CD8-positive, alpha-beta memory T cell (primary cell): Measurements from ENCODE around the gene CIAO3. TPM values are rescaled to one million over a fixed set of nuclear protein-coding genes. Genes with fewer than 3 reads are reported as not detected.

Experiments
- CTCF ChIA-PET: fragments of 350-600 bp; sonication (Branson Sonifier 250); formaldehyde crosslinking; loops from one replicate; lab custom pipeline; 2021; ENCODE audit warnings: antibody characterized with exemption; lab: Charles Lee
- POLR2A ChIA-PET: fragments of 350-600 bp; sonication (Branson Sonifier 250); formaldehyde crosslinking; loops from one replicate; lab custom pipeline; 2021; ENCODE audit warnings: antibody characterized with exemption; lab: Charles Lee
- DNase-seq, 5 donors: peaks; one replicate each; pipeline versions ENCODE4 v3.0.0 to v3.0.0-alpha.2; 2020 to 2022; ENCODE audit warnings: mixed read lengths in 1 of 5
- H3K27ac ChIP-seq: one replicate; pipeline ENCODE4 v1.7.0; 2013; ENCODE audit warnings: low read depth, mild to moderate bottlenecking, low read length, moderate library complexity
- H3K27me3 ChIP-seq: 2 replicates; pipeline ENCODE4 v1.7.0; 2013; ENCODE audit warnings: low read length, mild to moderate bottlenecking; ENCODE audit not compliant: insufficient read depth, poor library complexity, severe bottlenecking
- H3K36me3 ChIP-seq: 2 replicates; pipeline ENCODE4 v1.7.0; 2013; ENCODE audit warnings: mild to moderate bottlenecking, low read length, moderate library complexity; ENCODE audit not compliant: insufficient read depth
- H3K4me1 ChIP-seq: 2 replicates; pipeline ENCODE4 v1.7.0; 2013; ENCODE audit warnings: mild to moderate bottlenecking, low read length, moderate library complexity; ENCODE audit not compliant: insufficient read depth
- H3K4me3 ChIP-seq: 2 replicates; pipeline ENCODE4 v1.7.0; 2013; ENCODE audit warnings: mild to moderate bottlenecking, low read length
- H3K9me3 ChIP-seq: 2 replicates; pipeline ENCODE4 v1.7.0; 2013; ENCODE audit warnings: mild to moderate bottlenecking, low read length
- H3K27ac Mint-ChIP-seq, 8 donors: one replicate each; pipeline ENCODE4 v1.8.0; 2020 to 2021; ENCODE audit warnings: mixed read lengths in 8 of 8, mild to moderate bottlenecking in 6 of 8, inconsistent platforms in 3 of 8, moderate library complexity in 3 of 8
- H3K27me3 Mint-ChIP-seq, 2 donors: one replicate each; pipeline ENCODE4 v1.8.0; 2020 to 2021; ENCODE audit warnings: mixed read lengths in 2 of 2, mild to moderate bottlenecking in 1 of 2, moderate library complexity in 1 of 2
- H3K36me3 Mint-ChIP-seq, 3 donors: one replicate each; pipeline ENCODE4 v1.8.0; 2020 to 2021; ENCODE audit warnings: mixed read lengths in 3 of 3, inconsistent platforms in 1 of 3, mild to moderate bottlenecking in 1 of 3
- H3K4me1 Mint-ChIP-seq, 3 donors: one replicate each; pipeline ENCODE4 v1.8.0; 2020 to 2021; ENCODE audit warnings: mixed read lengths in 3 of 3, inconsistent platforms in 1 of 3, mild to moderate bottlenecking in 1 of 3
- H3K4me3 Mint-ChIP-seq, 7 donors: one replicate each; pipeline ENCODE4 v1.8.0; 2020 to 2021; ENCODE audit warnings: mixed read lengths in 7 of 7, mild to moderate bottlenecking in 6 of 7, moderate library complexity in 4 of 7, inconsistent platforms in 2 of 7
- H3K9me3 Mint-ChIP-seq, 5 donors: one replicate each; pipeline ENCODE4 v1.8.0; 2020 to 2022; ENCODE audit warnings: mixed read lengths in 5 of 5, mild to moderate bottlenecking in 3 of 5, moderate library complexity in 2 of 5, inconsistent platforms in 1 of 5
- polyA plus RNA-seq: library from polyadenylated mRNA; unstranded; fragments of 300-500 nt; fragmentation: Illumina TruSeq; gene quantifications from one replicate; pipeline ENCODE4 v1.2.3, GENCODE V29; 2021
- total RNA-seq, 2 experiments: library from RNA; stranded (reverse); gene quantifications; one replicate each; pipeline ENCODE4 v1.2.3, GENCODE V29; 2021

Gene CIAO3
- total and polyA plus RNA-seq, 3 experiments from 2014 or later = 23.1 to 37.9 (median 34.8) TPM

DNA sequence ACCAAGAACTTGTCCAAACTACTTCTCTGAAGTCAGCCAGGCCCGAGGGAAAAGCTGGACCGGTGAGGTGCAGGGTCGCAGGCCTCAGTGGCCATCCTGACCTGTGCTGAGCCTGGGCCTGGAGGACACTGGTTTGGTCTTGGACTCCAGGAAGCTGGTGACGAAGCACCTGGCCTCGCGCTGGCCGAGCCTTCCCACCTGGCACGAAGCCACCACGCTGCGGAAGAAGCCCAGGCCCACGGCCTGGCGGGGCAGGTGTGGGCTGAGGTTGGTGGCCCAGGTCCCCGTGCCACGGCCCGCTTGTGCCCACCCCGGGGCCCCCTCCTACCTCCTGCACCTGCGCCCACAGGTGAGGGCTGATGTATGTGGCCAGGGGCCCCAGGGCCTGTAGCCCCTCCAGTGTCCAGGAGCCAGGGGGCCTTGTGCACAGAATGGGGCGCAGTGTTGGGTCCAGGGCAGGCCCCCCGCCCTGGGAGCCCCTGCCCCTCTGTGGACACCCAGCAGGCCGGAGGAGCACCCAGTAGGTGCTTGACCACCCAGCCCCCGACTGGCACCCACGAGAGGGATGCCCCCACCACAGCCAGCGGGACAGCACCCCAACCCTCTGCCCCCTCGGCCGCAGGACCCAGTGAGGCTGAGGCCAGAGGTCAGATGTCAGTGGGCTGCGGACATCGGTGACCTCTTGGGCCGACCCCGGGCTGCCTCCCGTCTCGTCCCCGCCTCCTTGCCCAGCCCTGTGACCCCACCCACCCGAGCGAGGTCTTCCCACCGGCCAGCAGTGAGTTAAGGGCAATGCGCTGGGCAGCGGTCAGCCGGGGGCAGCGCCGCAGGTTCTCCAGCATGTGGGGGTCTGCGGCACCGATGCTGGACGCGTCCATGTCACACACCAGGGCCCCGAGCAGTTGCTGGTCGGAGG lies 33.5 kb upstream of the CIAO3 start:
- H3K9me3 Mint-ChIP-seq = no peaks in the 10 kb centered on the region
- no peaks in the 10 kb centered on the region for H3K4me1 ChIP-seq
- peaks cover 0 to 3% (median 0%) of the 10 kb centered on the region in 3 donors for H3K4me1 Mint-ChIP-seq
- POLR2A ChIA-PET = interaction anchor here (0.6 kb wide), 1 partner anchor 11 kb away, joined by 3 read pairs; no protein-coding TSS in a partner anchor
- H3K27ac ChIP-seq = no peak overlapping the region
- H3K27me3 ChIP-seq = no peaks in the 10 kb centered on the region
- CTCF ChIA-PET = no interaction called here
- H3K27me3 Mint-ChIP-seq = peaks cover 6 to 10% of the 10 kb centered on the region in 2 donors
- H3K36me3 ChIP-seq = no peaks in the 10 kb centered on the region
- DNase-seq = no peak
- no peaks in the 10 kb centered on the region for H3K9me3 ChIP-seq
- no peak overlapping the region for H3K27ac Mint-ChIP-seq
- H3K4me3 Mint-ChIP-seq = no peak overlapping the region
- no peak overlapping the region for H3K4me3 ChIP-seq
- H3K36me3 Mint-ChIP-seq = no peaks in the 10 kb centered on the region

DNA sequence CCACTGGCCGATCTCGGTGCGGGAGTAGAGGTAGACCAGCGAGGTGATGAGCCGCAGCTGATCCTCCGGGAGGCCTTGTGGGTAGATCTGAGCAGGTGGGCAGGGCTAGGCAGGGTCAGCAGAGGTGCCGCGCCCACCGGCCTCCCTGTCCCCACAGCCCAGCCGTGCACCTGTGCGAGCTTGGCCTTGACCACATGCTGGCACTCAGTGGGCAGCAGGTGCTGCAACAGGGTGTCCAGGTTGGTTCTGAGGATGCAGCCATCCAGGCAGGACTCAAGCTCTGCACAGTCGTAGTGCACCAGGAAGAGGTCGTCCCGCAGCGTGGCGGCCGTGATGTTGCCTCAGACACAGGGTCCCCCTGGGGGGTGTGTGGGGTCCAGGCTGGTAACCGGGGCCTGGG lies 32.2 kb upstream of the CIAO3 start:
- no peak for DNase-seq
- Mint-ChIP-seq H3K4me1 (peaks cover 0 to 3% (median 0%) of the 10 kb centered on the region in 3 donors), H3K36me3 (no peaks in the 10 kb centered on the region), H3K4me3 (no peak overlapping the region), H3K27ac (no peak overlapping the region), H3K9me3 (no peaks in the 10 kb centered on the region), H3K27me3 (peaks cover 6 to 9% of the 10 kb centered on the region in 2 donors)
- H3K27ac ChIP-seq = no peak overlapping the region
- ChIA-PET POLR2A (interaction anchor here (0.8 to 0.9 kb wide), 2 partner anchors 12 to 28 kb away, joined by 3 to 6 read pairs; no protein-coding TSS in a partner anchor), CTCF (interaction anchor here (0.7 kb wide), 1 partner anchor 9 kb away, joined by 4 read pairs; no protein-coding TSS in a partner anchor)
- no peaks in the 10 kb centered on the region for H3K27me3 ChIP-seq
- no peaks in the 10 kb centered on the region for H3K36me3 ChIP-seq
- H3K4me1 ChIP-seq = no peaks in the 10 kb centered on the region
- no peaks in the 10 kb centered on the region for H3K9me3 ChIP-seq
- H3K4me3 ChIP-seq = no peak overlapping the region

DNA sequence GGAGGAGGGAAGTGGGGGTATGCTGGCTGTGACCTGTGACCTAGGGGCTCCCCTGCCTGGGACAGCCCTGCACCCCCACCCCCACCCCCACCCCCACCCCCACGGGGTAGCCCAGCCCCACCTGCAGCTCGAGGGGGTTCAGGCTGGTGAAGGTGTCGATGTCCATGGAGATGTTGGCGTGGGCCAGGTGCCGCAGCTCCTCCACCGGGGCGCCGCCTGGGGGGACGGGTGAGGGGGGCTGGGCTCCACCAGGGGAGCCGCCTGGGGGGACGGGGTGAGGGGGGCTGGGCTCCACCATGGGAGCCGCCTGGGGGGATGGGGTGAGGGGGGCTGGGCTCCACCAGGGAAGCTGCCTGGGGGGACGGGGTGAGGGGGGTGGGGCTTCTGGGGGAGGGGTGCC lies 29.6 kb upstream of the CIAO3 start:
- H3K36me3 ChIP-seq = no peaks in the 10 kb centered on the region
- POLR2A ChIA-PET = no interaction called here
- CTCF ChIA-PET = no interaction called here

DNA sequence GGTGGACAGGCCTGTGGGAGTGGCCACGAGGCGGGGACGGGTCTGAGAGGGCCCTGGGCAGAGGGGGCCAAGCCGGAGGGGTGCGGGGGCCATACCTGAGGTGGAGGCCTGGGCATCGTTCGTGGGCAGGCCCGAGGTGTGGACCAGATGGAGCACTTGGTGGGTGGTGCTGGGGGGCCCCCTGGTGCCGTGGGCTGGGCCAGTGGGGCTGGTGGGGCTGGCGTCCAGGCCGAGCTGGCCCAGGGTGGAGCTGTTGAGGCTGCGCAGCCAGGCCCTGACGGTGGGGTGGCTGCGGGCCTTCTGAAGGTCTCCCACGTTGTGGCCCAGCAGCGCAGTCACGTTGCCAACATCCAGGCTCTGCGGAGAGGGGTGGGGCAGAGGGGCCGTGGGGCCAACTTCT lies 29.1 kb upstream of the CIAO3 start:
- DNase-seq = no peak
- Mint-ChIP-seq H3K9me3 (no peaks in the 10 kb centered on the region), H3K4me1 (no peaks in the 10 kb centered on the region), H3K27ac (no peak overlapping the region), H3K27me3 (no peaks in the 10 kb centered on the region), H3K4me3 (no peak overlapping the region), H3K36me3 (no peaks in the 10 kb centered on the region)
- H3K4me3 ChIP-seq = no peak overlapping the region
- no peak overlapping the region for H3K27ac ChIP-seq
- POLR2A ChIA-PET = no interaction called here
- H3K36me3 ChIP-seq = no peaks in the 10 kb centered on the region
- no peaks in the 10 kb centered on the region for H3K9me3 ChIP-seq
- CTCF ChIA-PET = interaction anchor here (1.0 kb wide), 1 partner anchor 15 kb away, joined by 3 read pairs; no protein-coding TSS in a partner anchor
- no peaks in the 10 kb centered on the region for H3K27me3 ChIP-seq
- H3K4me1 ChIP-seq = no peaks in the 10 kb centered on the region

More for the DNA sequence above, 29.6 kb upstream of the CIAO3 start:
- Mint-ChIP-seq H3K4me3 (no peak overlapping the region), H3K9me3 (no peaks in the 10 kb centered on the region), H3K27ac (no peak overlapping the region), H3K4me1 (no peaks in the 10 kb centered on the region), H3K27me3 (no peaks in the 10 kb centered on the region), H3K36me3 (no peaks in the 10 kb centered on the region)
- no peak overlapping the region for H3K27ac ChIP-seq
- DNase-seq = no peak
- H3K4me1 ChIP-seq = no peaks in the 10 kb centered on the region
- H3K27me3 ChIP-seq = no peaks in the 10 kb centered on the region
- H3K4me3 ChIP-seq = no peak overlapping the region
- H3K9me3 ChIP-seq = no peaks in the 10 kb centered on the region

DNA sequence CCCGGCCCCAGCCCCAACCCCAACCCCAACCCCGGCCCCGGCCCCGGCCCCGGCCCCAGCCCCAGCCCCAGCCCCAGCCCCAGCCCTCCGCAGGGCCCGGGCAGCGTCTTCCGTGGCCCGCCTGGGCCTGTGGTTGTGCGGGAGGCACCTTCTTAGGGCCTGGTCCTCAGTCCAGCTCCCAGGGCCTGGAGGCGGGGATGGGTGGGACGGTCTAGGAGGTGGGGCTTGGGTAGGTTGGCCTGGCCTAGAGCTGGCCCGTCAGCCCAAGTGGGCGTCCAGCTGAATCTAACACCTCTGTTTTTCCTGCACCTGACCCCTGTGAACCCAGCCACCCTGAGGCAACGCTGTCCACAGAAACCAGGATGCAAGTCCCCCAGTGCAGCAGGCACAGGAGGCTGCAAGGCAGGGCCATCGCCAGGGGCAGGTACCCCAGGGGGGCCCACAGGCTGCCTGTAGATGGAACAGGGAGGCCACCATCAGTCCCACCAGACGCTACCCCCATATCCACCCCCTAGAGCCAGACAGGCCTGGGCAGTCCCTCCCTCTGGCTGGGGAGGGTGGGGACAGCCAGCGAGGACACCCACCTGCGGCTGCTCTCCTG lies 28.5 kb upstream of the CIAO3 start:
- no peaks in the 10 kb centered on the region for H3K36me3 ChIP-seq
- no peaks in the 10 kb centered on the region for H3K9me3 Mint-ChIP-seq
- H3K4me3 Mint-ChIP-seq = no peak overlapping the region
- ChIA-PET CTCF (interaction anchor here (1.0 kb wide), 1 partner anchor 16 kb away, joined by 3 read pairs; no protein-coding TSS in a partner anchor), POLR2A (no interaction called here)
- H3K4me1 Mint-ChIP-seq = no peaks in the 10 kb centered on the region
- H3K27ac ChIP-seq = no peak overlapping the region
- H3K27me3 ChIP-seq = no peaks in the 10 kb centered on the region
- no peak overlapping the region for H3K27ac Mint-ChIP-seq
- DNase-seq = no peak
- no peaks in the 10 kb centered on the region for H3K4me1 ChIP-seq
- no peak overlapping the region for H3K4me3 ChIP-seq
- no peaks in the 10 kb centered on the region for H3K27me3 Mint-ChIP-seq
- no peaks in the 10 kb centered on the region for H3K36me3 Mint-ChIP-seq
- no peaks in the 10 kb centered on the region for H3K9me3 ChIP-seq

DNA sequence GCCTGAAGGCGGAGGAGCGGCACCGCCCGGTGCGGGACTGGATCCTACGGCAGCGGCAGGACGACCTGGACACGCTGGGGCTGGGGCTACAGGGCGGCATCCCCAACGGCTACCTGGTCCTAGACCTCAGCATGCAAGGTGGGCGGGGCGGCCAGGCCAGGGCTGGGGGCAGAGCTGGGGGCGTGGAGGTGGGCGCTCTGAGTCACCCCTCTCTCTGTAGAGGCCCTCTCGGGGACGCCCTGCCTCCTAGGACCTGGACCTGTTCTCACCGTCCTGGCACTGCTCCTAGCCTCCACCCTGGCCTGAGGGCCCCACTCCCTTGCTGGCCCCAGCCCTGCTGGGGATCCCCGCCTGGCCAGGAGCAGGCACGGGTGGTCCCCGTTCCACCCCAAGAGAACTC lies 27.6 kb upstream of the CIAO3 start:
- Mint-ChIP-seq H3K4me3 (no peak overlapping the region), H3K36me3 (no peaks in the 10 kb centered on the region), H3K9me3 (no peaks in the 10 kb centered on the region), H3K27me3 (no peaks in the 10 kb centered on the region), H3K27ac (no peak overlapping the region), H3K4me1 (no peaks in the 10 kb centered on the region)
- Histone ChIP-seq H3K36me3 (no peaks in the 10 kb centered on the region), H3K27ac (no peak overlapping the region), H3K9me3 (no peaks in the 10 kb centered on the region), H3K27me3 (no peaks in the 10 kb centered on the region), H3K4me3 (no peak overlapping the region), H3K4me1 (no peaks in the 10 kb centered on the region)
- peak in 1 of 5 donors; percentile 42 for DNase-seq
- POLR2A ChIA-PET = no interaction called here
- CTCF ChIA-PET = no interaction called here

DNA sequence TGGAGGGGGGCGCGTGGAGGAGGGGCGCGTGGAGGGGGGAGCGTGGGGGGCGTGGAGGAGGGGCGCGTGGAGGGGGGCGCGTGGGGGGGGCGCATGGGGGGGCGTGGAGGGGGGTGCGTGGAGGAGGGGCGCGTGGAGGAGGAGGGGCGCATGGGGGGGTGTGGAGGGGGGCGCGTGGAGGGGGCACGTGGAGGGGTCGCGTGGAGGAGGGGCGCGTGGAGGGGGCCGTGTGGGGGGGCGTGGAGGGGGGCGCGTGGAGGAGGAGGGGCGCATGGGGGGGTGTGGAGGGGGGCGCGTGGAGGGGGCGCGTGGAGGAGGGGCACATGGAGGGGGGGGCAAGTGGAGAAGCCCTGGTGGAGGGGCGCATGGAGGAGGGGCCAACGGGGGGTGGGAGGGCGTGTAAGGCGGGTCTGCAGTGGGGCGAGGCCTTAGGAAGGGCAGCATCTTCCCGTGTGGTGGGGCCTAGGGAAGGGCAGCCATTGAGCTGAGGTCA lies 27.0 kb upstream of the CIAO3 start:
- H3K4me3 Mint-ChIP-seq = no peak overlapping the region
- ChIA-PET CTCF (no interaction called here), POLR2A (no interaction called here)
- Histone ChIP-seq H3K27ac (no peak overlapping the region), H3K9me3 (no peaks in the 10 kb centered on the region), H3K36me3 (no peaks in the 10 kb centered on the region), H3K4me1 (no peaks in the 10 kb centered on the region), H3K27me3 (no peaks in the 10 kb centered on the region), H3K4me3 (no peak overlapping the region)
- no peaks in the 10 kb centered on the region for H3K36me3 Mint-ChIP-seq
- no peaks in the 10 kb centered on the region for H3K4me1 Mint-ChIP-seq
- no peak overlapping the region for H3K27ac Mint-ChIP-seq
- no peaks in the 10 kb centered on the region for H3K9me3 Mint-ChIP-seq
- DNase-seq = no peak
- no peaks in the 10 kb centered on the region for H3K27me3 Mint-ChIP-seq
